ENCODE results near the gene RAPGEFL1. TPM values are rescaled to one million over a fixed set of nuclear protein-coding genes. Genes with fewer than 3 reads are reported as not detected.

RAPGEFL1 gene
- total and polyA plus RNA-seq, 2 donors (not counting 3 experiments of a cell fraction or from before 2014, with no cell fraction given) = 8.6 to 11.8 TPM

DNA sequence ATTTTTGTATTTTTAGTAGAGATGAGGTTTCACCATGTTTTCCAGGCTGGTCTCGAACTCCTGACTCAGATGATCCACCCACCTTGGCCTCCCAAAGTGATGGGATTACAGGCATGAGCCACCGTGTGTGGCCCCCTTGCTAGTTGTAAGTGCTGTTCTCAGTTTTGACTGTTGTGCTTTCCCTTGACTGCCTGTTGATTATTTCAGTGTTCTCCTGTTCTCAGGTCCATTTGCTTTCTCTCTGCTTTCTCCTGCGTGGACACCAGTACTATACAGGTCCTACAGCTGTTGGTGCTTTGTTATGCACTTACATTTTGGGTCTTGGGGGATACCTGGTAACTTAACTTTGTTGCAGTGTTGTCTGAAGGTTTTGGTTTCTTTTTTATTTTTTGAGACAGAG, 28.7 kb upstream of the RAPGEFL1 start:
- H3K4me2 ChIP-seq (ENCODE audit: insufficient read depth, low read length) = no peak overlapping the region
- ChIA-PET CTCF (interaction anchor here (2.3 kb wide), 1 partner anchor 20 kb away, joined by 14 read pairs; no protein-coding TSS in a partner anchor), POLR2A (no interaction called here)
- H3K79me2 ChIP-seq (ENCODE audit: control insufficient read depth, insufficient read depth, low read length) = peaks cover 63% of the 10 kb centered on the region
- no peaks in the 10 kb centered on the region for H3K4me1 ChIP-seq (ENCODE audit: control insufficient read depth, extremely low read depth, insufficient read depth, low read length)
- TF ChIP-seq EZH2 (IDR thresholded peaks at IDR 0.05; ENCODE audit: borderline replicate concordance, low read depth, low read length, severe bottlenecking) = no peak
- no peak for TF ChIP-seq POLR2AphosphoS5 (IDR thresholded peaks at IDR 0.05; ENCODE audit: insufficient read depth, low read depth, low read length)
- no peak for TF ChIP-seq MYC (IDR thresholded peaks at IDR 0.05; ENCODE audit: low read depth, low read length)
- TF ChIP-seq JUN (IDR thresholded peaks at IDR 0.05; ENCODE audit: borderline replicate concordance, insufficient read depth, insufficient read length, low read depth) = no peak
- TF ChIP-seq, protein P1, sequence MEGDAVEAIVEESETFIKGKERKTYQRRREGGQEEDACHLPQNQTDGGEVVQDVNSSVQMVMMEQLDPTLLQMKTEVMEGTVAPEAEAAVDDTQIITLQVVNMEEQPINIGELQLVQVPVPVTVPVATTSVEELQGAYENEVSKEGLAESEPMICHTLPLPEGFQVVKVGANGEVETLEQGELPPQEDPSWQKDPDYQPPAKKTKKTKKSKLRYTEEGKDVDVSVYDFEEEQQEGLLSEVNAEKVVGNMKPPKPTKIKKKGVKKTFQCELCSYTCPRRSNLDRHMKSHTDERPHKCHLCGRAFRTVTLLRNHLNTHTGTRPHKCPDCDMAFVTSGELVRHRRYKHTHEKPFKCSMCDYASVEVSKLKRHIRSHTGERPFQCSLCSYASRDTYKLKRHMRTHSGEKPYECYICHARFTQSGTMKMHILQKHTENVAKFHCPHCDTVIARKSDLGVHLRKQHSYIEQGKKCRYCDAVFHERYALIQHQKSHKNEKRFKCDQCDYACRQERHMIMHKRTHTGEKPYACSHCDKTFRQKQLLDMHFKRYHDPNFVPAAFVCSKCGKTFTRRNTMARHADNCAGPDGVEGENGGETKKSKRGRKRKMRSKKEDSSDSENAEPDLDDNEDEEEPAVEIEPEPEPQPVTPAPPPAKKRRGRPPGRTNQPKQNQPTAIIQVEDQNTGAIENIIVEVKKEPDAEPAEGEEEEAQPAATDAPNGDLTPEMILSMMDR (IDR thresholded peaks at IDR 0.05; ENCODE audit: extremely low read depth in 1 of 2, insufficient read depth in 1 of 2, low read depth in 1 of 2, low read length in 2 of 2) = no peak
- TF ChIP-seq GATA2 (IDR thresholded peaks at IDR 0.05; ENCODE audit: insufficient read depth, insufficient read length, low read depth, low read length) = no peak
- no peak for TF ChIP-seq FOS (IDR thresholded peaks at IDR 0.05; ENCODE audit: borderline replicate concordance, insufficient read depth, low read length)
- TF ChIP-seq, protein P2, sequence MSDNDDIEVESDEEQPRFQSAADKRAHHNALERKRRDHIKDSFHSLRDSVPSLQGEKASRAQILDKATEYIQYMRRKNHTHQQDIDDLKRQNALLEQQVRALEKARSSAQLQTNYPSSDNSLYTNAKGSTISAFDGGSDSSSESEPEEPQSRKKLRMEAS (IDR thresholded peaks at IDR 0.05; ENCODE audit: insufficient read depth, insufficient read length) = no peak
- no peak for TF ChIP-seq POLR2A (IDR thresholded peaks at IDR 0.05; ENCODE audit: low read depth, low read length)
- H3K36me3 ChIP-seq (ENCODE audit: control insufficient read depth in 2 of 2, extremely low read depth in 1 of 2, insufficient read depth in 2 of 2, low read length in 2 of 2) = peaks cover 8 to 23% of the 10 kb centered on the region in 2 experiments
- no peaks in the 10 kb centered on the region for H4K20me1 ChIP-seq (replicated peaks; ENCODE audit: control insufficient read depth, extremely low read depth, insufficient read depth, low read length)
- H3K27ac ChIP-seq (ENCODE audit: insufficient read depth, low read depth, low read length) = no peak overlapping the region
- no peak overlapping the region for H3K4me3 ChIP-seq (replicated peaks in 1 of 3; ENCODE audit: insufficient read depth in 1 of 3, low read depth in 1 of 3, low read length in 3 of 3)
- H2AFZ ChIP-seq (ENCODE audit: low read depth, low read length) = no peak overlapping the region
- no peak overlapping the region for H3K9ac ChIP-seq (replicated peaks; ENCODE audit: extremely low read depth, insufficient read depth, low read length)
- dilution Hi-C loops (cut with MboI; ENCODE audit: extremely low pct_ligation_motif_present, low sequenced_read_pairs) (no loop called here), intact Hi-C loops (cut with micrococcal nuclease) (no loop called here)
- no peaks in the 10 kb centered on the region for H3K9me3 ChIP-seq (replicated peaks; ENCODE audit: control insufficient read depth, insufficient read depth, low read length)
- no TSS peak for BruUV-seq (replicated peaks)
- FAIRE-seq (no peak), DNase-seq (ENCODE audit: low read depth, low spot score) (no peak)
- no peaks in the 10 kb centered on the region for H3K27me3 ChIP-seq (ENCODE audit: control insufficient read depth in 2 of 2, insufficient read depth in 2 of 2, low read length in 2 of 2)
- no peaks in the 10 kb centered on the region for H3K9me1 ChIP-seq (replicated peaks; ENCODE audit: control insufficient read depth, extremely low read depth, insufficient read depth, low read length)

Data from endothelial cell of umbilical vein (primary cell).